GM19397 (cell line): Measurements from ENCODE around the gene MTA1.

ENCODE experiments used
- ATAC-seq: cut with Tn5 transposase; IDR thresholded peaks from one replicate; pipeline ENCODE4 v1.9.1; 2021; ENCODE audit warnings: mild to moderate bottlenecking, moderate library complexity; ENCODE audit not compliant: unreplicated experiment

The MTA1 gene

DNA sequence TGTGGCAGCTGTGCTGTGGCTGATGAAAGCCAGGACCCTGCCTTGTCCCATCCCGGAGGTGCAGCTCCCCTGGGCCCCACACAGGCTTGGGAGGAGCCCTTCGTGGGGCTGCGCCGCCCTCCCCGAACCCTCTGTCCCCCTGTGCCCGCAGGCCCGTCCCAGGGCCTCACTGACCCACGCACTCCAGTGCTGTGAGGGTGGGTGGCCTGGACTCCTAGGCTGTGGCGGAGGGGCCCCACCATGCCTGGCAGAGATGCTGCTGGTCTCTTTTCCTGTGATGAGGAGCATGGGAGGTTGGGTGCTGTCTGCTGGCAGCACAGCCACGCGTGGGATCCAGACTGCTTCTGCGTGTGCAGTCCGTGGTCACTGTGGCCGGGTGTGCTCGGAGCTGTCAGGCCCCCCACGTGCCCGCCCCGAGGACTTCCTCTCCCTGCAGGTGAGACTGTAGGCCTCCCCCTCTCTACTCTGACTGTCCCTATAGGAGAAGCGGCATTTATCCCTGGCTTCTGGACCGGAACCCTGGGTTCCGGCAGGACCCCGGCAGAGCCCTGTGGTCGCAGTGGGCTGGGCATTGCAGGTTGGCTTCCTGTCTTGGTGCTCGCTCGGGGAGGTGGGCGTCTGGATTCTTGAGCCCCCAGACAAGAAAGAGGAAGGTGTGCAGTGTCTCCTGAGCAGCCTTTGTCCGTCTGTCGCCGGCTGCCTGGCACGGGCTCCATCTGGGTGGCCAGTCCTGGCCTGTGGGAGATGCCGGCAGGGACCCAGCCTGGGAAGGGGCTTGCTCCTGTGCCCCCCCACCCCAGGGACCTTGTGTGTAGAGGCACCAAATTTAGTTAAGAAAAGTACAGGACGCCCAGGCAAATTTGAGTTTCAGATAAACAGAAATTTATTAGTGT, 2.3 kb downstream of the MTA1 start:
- no peak for ATAC-seq

- ATAC-seq = no peak
Observed at GRCh38 chr14:105422695-105423487, 3.3 kb downstream of the MTA1 start.

DNA sequence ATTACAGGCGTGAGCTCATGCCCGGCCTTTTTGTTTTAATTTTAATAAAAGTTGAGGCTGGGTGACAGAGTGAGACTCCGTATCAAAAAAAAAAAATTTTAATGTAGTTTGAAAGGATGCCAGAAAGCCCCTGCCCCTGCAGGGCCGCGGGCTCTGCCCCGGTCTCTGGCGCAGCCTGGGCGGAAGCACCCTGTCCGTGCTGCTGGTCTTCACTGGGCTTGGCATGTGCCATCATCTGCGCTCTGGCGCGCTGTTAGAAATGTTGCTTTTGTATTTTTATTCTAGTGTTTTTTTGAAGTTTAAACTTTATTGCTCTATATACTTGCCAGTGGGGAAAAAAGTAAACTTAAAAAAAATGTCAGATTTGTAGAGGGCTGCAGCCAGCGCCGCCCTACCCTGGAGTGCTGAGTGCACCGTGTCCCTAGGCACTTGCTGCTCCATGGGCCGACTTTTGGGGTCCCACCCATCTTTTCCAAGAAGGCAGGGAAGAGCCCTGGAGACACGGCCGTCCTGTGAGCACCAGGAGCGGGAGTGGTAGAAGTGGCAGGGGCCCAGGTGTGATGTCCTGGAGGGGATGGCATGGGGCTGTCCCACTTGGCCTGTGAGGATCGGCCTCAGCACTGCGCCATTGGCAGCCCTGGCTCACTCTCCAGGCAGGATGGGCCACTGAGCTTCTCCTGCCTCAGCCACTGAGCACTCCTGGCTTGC, 4.0 kb downstream of the MTA1 start:
- ATAC-seq = no peak

- ATAC-seq = no peak
Observed at GRCh38 chr14:105424861-105425260, 5.2 kb downstream of the MTA1 start.

GRCh38 chr14:105425823-105426247, 6.2 kb downstream of the MTA1 start:
- no peak for ATAC-seq

DNA sequence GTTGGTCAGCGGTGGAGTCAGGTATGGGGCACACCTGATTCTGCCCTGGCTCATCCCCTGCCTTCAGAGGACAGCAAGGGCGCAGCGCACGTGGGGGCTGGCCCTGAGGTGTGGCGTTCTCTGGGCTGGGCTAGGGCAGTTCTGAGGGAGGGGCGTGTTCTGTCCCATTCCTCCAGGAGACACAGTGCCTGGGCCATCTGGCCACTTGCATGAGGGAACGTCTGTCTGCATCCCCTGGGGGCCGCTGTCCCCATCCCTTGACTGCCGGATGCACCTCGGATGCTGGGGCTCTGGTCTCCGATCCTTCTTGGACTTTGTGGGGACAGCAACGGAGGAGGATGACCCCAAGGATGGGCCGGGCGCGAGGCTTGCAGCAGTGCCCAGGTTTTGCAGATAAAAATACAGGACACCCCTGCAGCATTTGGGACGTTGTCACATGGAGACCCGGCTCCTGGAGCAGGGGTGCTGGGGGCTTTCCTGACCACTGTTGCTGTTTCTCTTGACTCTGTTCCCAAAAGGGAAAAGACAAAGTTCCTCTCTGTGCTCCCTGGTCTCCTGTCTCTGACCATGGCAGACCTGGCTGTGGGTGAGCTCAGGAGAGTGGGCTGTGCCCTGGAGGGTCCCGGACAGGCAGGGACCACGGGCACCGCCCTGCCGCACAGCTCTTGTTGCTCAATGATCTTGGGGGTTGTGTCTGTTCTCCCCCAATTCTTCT, 6.9 kb downstream of the MTA1 start:
- ATAC-seq = no peak

GRCh38 chr14:105427412-105427811, 7.8 kb downstream of the MTA1 start:
- ATAC-seq = no peak

- no peak for ATAC-seq
Observed at GRCh38 chr14:105427936-105428485, 8.4 kb downstream of the MTA1 start.

DNA sequence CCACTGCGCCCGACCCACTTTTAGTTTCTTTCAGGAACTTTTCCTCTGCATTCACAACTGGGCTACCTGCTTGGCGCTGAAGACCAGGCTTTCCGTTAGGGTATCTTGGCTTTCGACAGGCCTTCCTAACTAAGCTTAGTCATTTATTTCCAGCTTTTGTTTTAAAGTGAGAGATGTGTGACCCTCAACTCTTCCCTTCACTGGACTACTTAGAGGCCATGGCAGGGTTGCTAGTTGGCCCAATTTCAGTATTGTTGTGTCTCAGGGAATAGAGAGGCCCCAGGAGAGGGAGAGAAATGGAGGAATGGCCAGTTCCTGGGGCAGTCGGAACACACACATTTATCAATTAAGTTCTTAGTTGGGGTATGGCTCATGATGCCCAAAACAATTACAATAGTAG, 10.4 kb downstream of the MTA1 start:
- ATAC-seq = no peak

DNA sequence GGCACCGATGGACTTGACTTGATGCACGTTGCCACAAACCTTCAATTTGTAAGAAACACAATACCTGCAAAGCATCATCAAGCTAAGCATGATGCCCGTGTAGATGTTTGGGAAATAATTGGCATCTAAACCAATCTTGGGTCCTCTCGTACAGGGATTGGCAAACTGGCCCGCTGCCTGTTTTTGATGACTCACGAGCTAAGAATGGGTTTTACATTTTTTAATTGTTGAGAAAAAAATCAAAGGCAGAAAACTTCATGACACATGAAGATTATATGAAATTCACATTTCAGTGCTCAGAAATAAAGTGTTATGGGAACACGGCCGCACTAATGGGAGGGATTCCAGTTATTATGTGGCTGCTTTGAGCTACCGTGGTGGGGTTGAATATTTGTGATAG, 10.9 kb downstream of the MTA1 start:
- no peak for ATAC-seq

GRCh38 chr14:105431256-105431655, 11.6 kb downstream of the MTA1 start:
- no peak for ATAC-seq

GRCh38 chr14:105432657-105433056, 13.0 kb downstream of the MTA1 start:
- ATAC-seq = no peak

- ATAC-seq = no peak
Observed at GRCh38 chr14:105433161-105433605, 13.6 kb downstream of the MTA1 start.

DNA sequence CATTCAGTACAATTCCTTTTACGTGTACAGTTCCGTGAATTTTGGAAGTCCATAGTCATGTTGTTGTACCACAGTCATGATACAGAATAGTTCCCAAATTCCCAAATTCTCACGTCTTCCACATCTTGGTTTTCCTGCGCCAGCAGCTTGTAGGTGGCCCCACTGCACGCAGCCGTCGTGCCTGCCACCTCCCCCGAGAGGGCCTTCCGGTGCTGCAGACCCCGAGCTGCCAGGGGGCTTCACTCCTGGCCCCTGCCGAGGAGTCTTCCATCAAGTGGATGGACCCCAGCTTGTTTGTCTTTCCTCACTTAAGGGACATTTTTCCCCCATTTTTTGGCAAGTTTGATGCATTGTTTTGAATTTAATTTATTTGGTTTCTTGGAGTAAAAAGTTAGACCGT, 16.8 kb downstream of the MTA1 start:
- no peak for ATAC-seq

DNA sequence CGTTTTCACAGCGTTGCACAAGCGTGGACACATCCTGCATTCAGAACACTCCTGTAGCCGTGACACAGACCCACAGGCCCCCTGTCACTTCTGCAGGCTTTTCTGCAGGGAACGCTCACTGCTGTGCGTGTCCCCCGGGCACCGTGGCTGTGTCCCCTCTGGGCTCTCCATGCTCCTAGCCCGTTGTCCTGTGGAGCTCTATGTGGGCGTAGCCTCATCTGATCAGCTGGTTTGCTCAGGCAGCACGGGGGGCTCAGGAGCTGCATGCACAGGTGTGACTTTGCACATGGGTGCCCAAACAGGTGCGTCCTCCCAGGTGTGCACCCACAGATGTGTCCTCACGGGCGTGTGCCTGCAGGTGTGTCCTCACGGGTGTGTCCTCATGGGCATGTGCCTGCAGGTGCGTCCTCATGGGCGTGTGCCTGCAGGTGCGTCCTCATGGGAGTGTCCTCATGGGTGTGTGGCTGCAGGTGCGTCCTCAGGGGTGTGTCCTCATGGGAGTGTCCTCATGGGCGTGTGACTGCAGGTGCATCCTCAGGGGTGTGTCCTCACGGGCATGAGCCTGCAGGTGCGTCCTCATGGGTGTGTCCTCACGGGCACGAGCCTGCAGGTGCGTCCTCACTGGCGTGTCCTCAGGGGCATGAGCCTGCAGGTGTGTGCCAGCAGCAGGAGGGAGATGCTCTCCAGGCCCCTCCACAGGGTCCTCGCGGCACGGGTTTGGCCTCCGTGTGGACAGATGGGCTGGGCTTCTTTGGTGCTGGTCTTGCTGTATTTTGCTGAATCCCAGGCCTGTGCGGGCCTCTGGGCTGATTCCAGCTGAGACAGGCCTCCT, 17.5 kb downstream of the MTA1 start:
- no peak for ATAC-seq

GRCh38 chr14:105437723-105438500, 18.3 kb downstream of the MTA1 start:
- no peak for ATAC-seq

GRCh38 chr14:105439179-105439578, 19.6 kb downstream of the MTA1 start:
- ATAC-seq = no peak

DNA sequence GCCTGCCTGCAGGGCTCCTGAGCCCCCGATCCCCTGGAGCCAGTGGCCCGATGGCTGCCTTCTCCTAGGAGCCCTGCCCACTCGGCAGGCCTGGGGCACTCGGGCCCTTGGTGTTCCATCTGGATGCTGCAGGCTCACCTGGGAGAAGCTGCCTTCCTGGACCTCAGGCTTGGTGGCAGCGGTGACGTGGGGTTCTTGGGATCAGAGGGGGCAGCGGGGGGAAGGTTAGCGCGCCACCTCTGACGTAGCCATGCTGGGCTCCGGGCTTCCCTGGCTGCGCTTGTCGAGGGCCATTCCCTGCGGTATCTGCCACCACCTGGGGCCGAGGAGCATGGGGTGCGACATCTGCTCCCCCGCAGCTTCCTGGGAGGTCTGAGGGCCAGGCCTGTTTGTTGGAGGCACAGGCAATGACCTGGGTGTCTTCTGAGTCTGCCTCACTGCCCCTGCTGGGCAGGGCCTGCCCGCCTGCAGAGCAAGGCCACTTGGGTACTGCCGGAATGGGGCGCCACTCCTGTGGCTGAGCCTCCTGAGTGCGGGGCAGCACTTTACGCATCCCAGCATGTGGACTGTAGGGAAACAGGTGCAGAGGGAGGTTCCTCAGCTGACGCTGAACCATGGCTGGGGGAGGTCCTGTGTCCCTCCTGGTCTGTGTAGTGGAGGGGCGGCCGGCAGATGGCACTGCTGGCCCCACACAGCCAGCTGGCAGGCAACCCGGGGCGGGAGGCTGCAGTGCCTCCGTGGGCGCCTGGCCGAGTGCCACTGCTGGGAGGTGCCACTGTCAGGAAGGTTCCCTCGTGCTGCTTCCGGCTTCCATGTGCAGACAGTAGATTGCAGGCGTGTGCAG, 20.3 kb downstream of the MTA1 start:
- no peak for ATAC-seq
